Neutrophil (primary cell): ENCODE data around the gene TRIM40.
"Not testable (repeated sequence)": the region's sequence is repeated elsewhere in the genome, so short reads cannot be mapped to it uniquely, and the experiment has no call there.

Experiments used
- H3K27ac ChIP-seq: fragments of 200-600 bp; sonication (generic); 2 replicates; pipeline ENCODE4 v1.5.1; 2016; ENCODE audit warnings: mild to moderate bottlenecking, moderate library complexity
- H3K27me3 ChIP-seq: fragments of 200-600 bp; sonication (generic); 2 replicates; pipeline ENCODE4 v1.6.0; 2016; ENCODE audit warnings: mild to moderate bottlenecking
- H3K36me3 ChIP-seq: fragments of 200-600 bp; sonication (generic); 2 replicates; pipeline ENCODE4 v1.5.1; 2017
- H3K4me1 ChIP-seq, 2 experiments: fragments of 200-600 bp in 1 of 2; sonication (generic) in 1 of 2; 1 replicate in 1 of 2; 2 replicates in 1 of 2; pipeline versions ENCODE4 v1.5.1 to v1.6.1; 2013 to 2016; ENCODE audit warnings: low read depth in 1 of 2, low read length in 1 of 2, mild to moderate bottlenecking in 1 of 2, moderate library complexity in 1 of 2; ENCODE audit not compliant: control insufficient read depth in 1 of 2, insufficient read depth in 1 of 2
- H3K4me3 ChIP-seq, 2 experiments: fragments of 200-600 bp in 1 of 2; sonication (generic) in 1 of 2; 1 replicate in 1 of 2; 2 replicates in 1 of 2; pipeline ENCODE4 v1.5.1; 2013 to 2016; ENCODE audit warnings: low read depth in 1 of 2, low read length in 1 of 2, mild to moderate bottlenecking in 1 of 2, moderate library complexity in 1 of 2
- H3K9me3 ChIP-seq: fragments of 200-600 bp; sonication (generic); 2 replicates; pipeline ENCODE4 v1.5.1; 2016
- CTCF ChIP-seq: fragments of 200-600 bp; sonication (generic); IDR thresholded peaks from 2 replicates; pipeline ENCODE4 v1.5.1; 2016; ENCODE audit warnings: antibody characterized with exemption

Gene TRIM40

GRCh38 chr6:30112402-30112994, 23.4 kb upstream of the TRIM40 start:
- Histone ChIP-seq H3K4me3 (no peak overlapping the region), H3K27me3 (peaks cover 98% of the 10 kb centered on the region)
- no peak for TF ChIP-seq CTCF

DNA sequence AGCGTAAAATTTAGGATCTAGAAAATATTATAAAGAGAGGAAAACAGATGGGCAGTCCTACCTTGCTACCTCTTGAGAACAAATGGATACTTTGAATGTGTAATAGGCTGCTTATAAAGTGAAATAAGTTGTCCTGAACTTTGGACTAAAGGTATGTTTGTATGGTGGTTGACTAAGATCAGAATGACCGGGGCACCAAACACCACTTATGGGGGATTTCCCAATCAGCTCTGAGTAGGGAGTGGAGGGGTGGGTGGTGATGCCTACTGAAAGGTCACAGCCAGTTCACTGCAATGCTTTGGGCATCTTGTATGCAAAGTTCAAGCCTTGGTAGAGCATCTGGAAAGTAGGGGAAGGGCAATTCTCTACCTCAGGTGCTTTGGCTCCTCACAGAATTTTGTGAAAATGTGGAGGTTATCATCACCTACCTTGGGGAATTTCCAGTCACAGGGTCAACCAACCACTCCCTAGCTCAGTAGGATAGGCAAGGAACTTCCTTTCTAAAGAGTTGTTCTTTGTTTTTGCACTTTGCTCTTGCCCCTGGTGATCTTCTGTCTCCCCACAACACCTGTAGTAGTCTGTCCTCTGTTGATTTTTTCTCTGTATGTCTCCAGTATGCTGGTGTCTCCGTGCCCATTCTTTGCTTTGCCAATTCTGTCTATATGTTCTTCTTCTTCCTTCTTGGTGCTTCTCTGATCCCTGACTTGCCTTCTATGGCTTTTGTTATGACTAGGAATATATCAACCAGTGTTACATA, 22.8 kb upstream of the TRIM40 start, which contains the start of gene TRIM31:
Gene TRIM31 (minus strand): TSS at position 88 of the 757 bp plus-strand sequence. CDS start 285 bp downstream, outside the sequence.
- H3K9me3 ChIP-seq, result no peaks in the 10 kb centered on the region
- H3K27me3 ChIP-seq, result peaks cover 96% of the 10 kb centered on the region
- H3K36me3 ChIP-seq, result no peaks in the 10 kb centered on the region
- H3K27ac ChIP-seq, result no peak within 1 kb of the TSS
- H3K4me3 ChIP-seq, result no peak within 1 kb of the TSS
- TF ChIP-seq CTCF, result no peak
- H3K4me1 ChIP-seq, result no peaks in the 10 kb centered on the region

More at GRCh38 chr6:30112402-30112994, 23.4 kb upstream of the TRIM40 start:
- no peaks in the 10 kb centered on the region for H3K4me1 ChIP-seq
- H3K9me3 ChIP-seq, result no peaks in the 10 kb centered on the region
- H3K27ac ChIP-seq, result no peak overlapping the region
- H3K36me3 ChIP-seq, result no peaks in the 10 kb centered on the region

GRCh38 chr6:30113841-30114240, 22.1 kb upstream of the TRIM40 start:
- no peaks in the 10 kb centered on the region for H3K9me3 ChIP-seq
- no peaks in the 10 kb centered on the region for H3K4me1 ChIP-seq
- no peak overlapping the region for H3K27ac ChIP-seq
- peaks cover 89% of the 10 kb centered on the region for H3K27me3 ChIP-seq
- no peaks in the 10 kb centered on the region for H3K36me3 ChIP-seq
- no peak for TF ChIP-seq CTCF
- no peak overlapping the region for H3K4me3 ChIP-seq

- Histone ChIP-seq H3K36me3 (no peaks in the 10 kb centered on the region), H3K9me3 (no peaks in the 10 kb centered on the region), H3K27me3 (peaks cover 72% of the 10 kb centered on the region), H3K4me1 (no peaks in the 10 kb centered on the region), H3K4me3 (no peak overlapping the region), H3K27ac (no peak overlapping the region)
- no peak for TF ChIP-seq CTCF
Observed at GRCh38 chr6:30116724-30117123, 19.2 kb upstream of the TRIM40 start.

GRCh38 chr6:30118691-30119090, 17.2 kb upstream of the TRIM40 start:
- H3K4me3 ChIP-seq, H3K4me1 ChIP-seq, H3K27ac ChIP-seq, H3K9me3 ChIP-seq, H3K36me3 ChIP-seq: not testable (repeated sequence)
- peaks cover 72% of the 10 kb centered on the region for H3K27me3 ChIP-seq
